Measurements from ENCODE around the gene XRCC2. TPM values are rescaled to one million over a fixed set of nuclear protein-coding genes. Genes with fewer than 3 reads are reported as not detected.
"Not testable (repeated sequence)": the region's sequence is repeated elsewhere in the genome, so short reads cannot be mapped to it uniquely, and the experiment has no call there.

XRCC2 gene
- total RNA-seq, 2 donors from 2014 or later: 18.4 to 26.9 TPM

- H3K27ac Mint-ChIP-seq: no peak overlapping the region
These were observed 42.9 kb downstream of the XRCC2 start for GRCh38 chr7:152633072-152633471.

GRCh38 chr7:152628772-152629171 lies 47.2 kb downstream of the XRCC2 start:
- H3K27me3 Mint-ChIP-seq (ENCODE audit: insufficient read depth); H3K9me3 Mint-ChIP-seq; H3K36me3 Mint-ChIP-seq (ENCODE audit: low read depth); H3K27ac Mint-ChIP-seq; DNase-seq; H3K9me3 ChIP-seq (ENCODE audit: control insufficient read depth, low read length); H3K4me1 ChIP-seq (ENCODE audit: control insufficient read depth, insufficient read depth, low read length); H3K4me1 Mint-ChIP-seq; H3K9ac ChIP-seq (ENCODE audit: extremely low read depth, low read length, poor library complexity, severe bottlenecking); H3K27ac ChIP-seq (ENCODE audit: low read depth, low read length); H3K4me3 Mint-ChIP-seq; H3K4me3 ChIP-seq (ENCODE audit: low read length); H3K27me3 ChIP-seq (ENCODE audit: control insufficient read depth, insufficient read depth, low read length, poor library complexity, severe bottlenecking); H3K36me3 ChIP-seq (ENCODE audit: control insufficient read depth, insufficient read depth, low read length): not testable (repeated sequence)

More at GRCh38 chr7:152633072-152633471, 42.9 kb downstream of the XRCC2 start:
- no peak overlapping the region for H3K27ac ChIP-seq (ENCODE audit: low read depth, low read length)
- no peak for TF ChIP-seq CTCF (conservative IDR thresholded peaks at IDR 0.05)
- no peak overlapping the region for H3K4me3 ChIP-seq (ENCODE audit: low read length)
- H3K9ac ChIP-seq (ENCODE audit: extremely low read depth, low read length, poor library complexity, severe bottlenecking): no peak overlapping the region
- Mint-ChIP-seq H3K4me3 (no peak overlapping the region), H3K9me3 (no peaks in the 10 kb centered on the region), H3K36me3 (ENCODE audit: low read depth) (no peaks in the 10 kb centered on the region), H3K4me1 (no peaks in the 10 kb centered on the region), H3K27me3 (ENCODE audit: insufficient read depth) (peaks cover 2% of the 10 kb centered on the region)
- no peaks in the 10 kb centered on the region for H3K27me3 ChIP-seq (ENCODE audit: control insufficient read depth, insufficient read depth, low read length, poor library complexity, severe bottlenecking)
- H3K9me3 ChIP-seq (ENCODE audit: control insufficient read depth, low read length): no peaks in the 10 kb centered on the region
- H3K4me1 ChIP-seq (ENCODE audit: control insufficient read depth, insufficient read depth, low read length): no peaks in the 10 kb centered on the region
- H3K36me3 ChIP-seq (ENCODE audit: control insufficient read depth, insufficient read depth, low read length): no peaks in the 10 kb centered on the region
- 89 to 90% methylated on average over 6 to 8 of the region's 8 CpGs for WGBS, 2 experiments (ENCODE audit: insufficient coverage in 1 of 2, insufficient read length in 1 of 2)
- no peak for DNase-seq

GRCh38 chr7:152624228-152624627 lies 51.7 kb downstream of the XRCC2 start:
- no peak overlapping the region for H3K9ac ChIP-seq (ENCODE audit: extremely low read depth, low read length, poor library complexity, severe bottlenecking)
- WGBS, 2 experiments (ENCODE audit: insufficient coverage in 1 of 2, insufficient read length in 1 of 2): 81 to 89% methylated on average over 5 of the region's 5 CpGs
- no peaks in the 10 kb centered on the region for H3K9me3 Mint-ChIP-seq
- peaks cover 2% of the 10 kb centered on the region for H3K27me3 Mint-ChIP-seq (ENCODE audit: insufficient read depth)
- H3K4me3 ChIP-seq (ENCODE audit: low read length): no peak overlapping the region
- no peak overlapping the region for H3K27ac Mint-ChIP-seq
- no peaks in the 10 kb centered on the region for H3K4me1 Mint-ChIP-seq
- no peak overlapping the region for H3K27ac ChIP-seq (ENCODE audit: low read depth, low read length)
- no peak for DNase-seq
- no peaks in the 10 kb centered on the region for H3K4me1 ChIP-seq (ENCODE audit: control insufficient read depth, insufficient read depth, low read length)
- no peak overlapping the region for H3K4me3 Mint-ChIP-seq
- TF ChIP-seq CTCF (conservative IDR thresholded peaks at IDR 0.05): no peak
- H3K36me3 ChIP-seq (ENCODE audit: control insufficient read depth, insufficient read depth, low read length): no peaks in the 10 kb centered on the region
- no peaks in the 10 kb centered on the region for H3K9me3 ChIP-seq (ENCODE audit: control insufficient read depth, low read length)
- no peaks in the 10 kb centered on the region for H3K36me3 Mint-ChIP-seq (ENCODE audit: low read depth)
- no peaks in the 10 kb centered on the region for H3K27me3 ChIP-seq (ENCODE audit: control insufficient read depth, insufficient read depth, low read length, poor library complexity, severe bottlenecking)

- no peaks in the 10 kb centered on the region for H3K4me1 ChIP-seq (ENCODE audit: control insufficient read depth, insufficient read depth, low read length)
- no peak overlapping the region for H3K4me3 ChIP-seq (ENCODE audit: low read length)
- H3K36me3 Mint-ChIP-seq (ENCODE audit: low read depth): no peaks in the 10 kb centered on the region
- WGBS, 2 experiments (ENCODE audit: insufficient coverage in 1 of 2, insufficient read length in 1 of 2): 97 to 100% methylated on average over 1 of the region's 1 CpG
- TF ChIP-seq CTCF (conservative IDR thresholded peaks at IDR 0.05): no peak
- no peak overlapping the region for H3K27ac ChIP-seq (ENCODE audit: low read depth, low read length)
- no peaks in the 10 kb centered on the region for H3K36me3 ChIP-seq (ENCODE audit: control insufficient read depth, insufficient read depth, low read length)
- no peaks in the 10 kb centered on the region for H3K4me1 Mint-ChIP-seq
- no peaks in the 10 kb centered on the region for H3K27me3 ChIP-seq (ENCODE audit: control insufficient read depth, insufficient read depth, low read length, poor library complexity, severe bottlenecking)
- no peaks in the 10 kb centered on the region for H3K9me3 ChIP-seq (ENCODE audit: control insufficient read depth, low read length)
- peaks cover 2% of the 10 kb centered on the region for H3K9me3 Mint-ChIP-seq
- no peaks in the 10 kb centered on the region for H3K27me3 Mint-ChIP-seq (ENCODE audit: insufficient read depth)
- H3K9ac ChIP-seq (ENCODE audit: extremely low read depth, low read length, poor library complexity, severe bottlenecking): no peak overlapping the region
- H3K27ac Mint-ChIP-seq: no peak overlapping the region
- no peak overlapping the region for H3K4me3 Mint-ChIP-seq
- no peak for DNase-seq
These were observed 54.5 kb downstream of the XRCC2 start for GRCh38 chr7:152621426-152621825.
